NCI-H2081 (cell line): ENCODE measurements around the gene UCN2.

Experiments
- DNase-seq, 2 experiments: peaks; one replicate each; lab custom pipeline; 2025; lab: John Stamatoyannopoulos, UW

The UCN2 gene

GRCh38 chr3:48591436-48591835, 27.9 kb upstream of the UCN2 start:
- no peak for DNase-seq

GRCh38 chr3:48588230-48588629, 24.6 kb upstream of the UCN2 start:
- no peak for DNase-seq

- DNase-seq = no peak
Observed at GRCh38 chr3:48587686-48588085, 24.1 kb upstream of the UCN2 start.

- no peak for DNase-seq
Observed at GRCh38 chr3:48585411-48585810, 21.8 kb upstream of the UCN2 start.

GRCh38 chr3:48584836-48585235, 21.3 kb upstream of the UCN2 start:
- no peak for DNase-seq

GRCh38 chr3:48581621-48582481, 18.3 kb upstream of the UCN2 start:
- DNase-seq = no peak

GRCh38 chr3:48576647-48577046, 13.1 kb upstream of the UCN2 start:
- DNase-seq = no peak

GRCh38 chr3:48575366-48575765, 11.8 kb upstream of the UCN2 start:
- DNase-seq = no peak

GRCh38 chr3:48573973-48574585, 10.5 kb upstream of the UCN2 start:
- no peak for DNase-seq

- DNase-seq = no peak
Observed at GRCh38 chr3:48572517-48572916, 8.9 kb upstream of the UCN2 start.

GRCh38 chr3:48571938-48572337, 8.4 kb upstream of the UCN2 start:
- DNase-seq = no peak

- DNase-seq = no peak
Observed at GRCh38 chr3:48569808-48570450, 6.3 kb upstream of the UCN2 start.

GRCh38 chr3:48569400-48569799, 5.8 kb upstream of the UCN2 start:
- DNase-seq = no peak

GRCh38 chr3:48568476-48568875, 4.9 kb upstream of the UCN2 start:
- no peak for DNase-seq

GRCh38 chr3:48567500-48567899, 3.9 kb upstream of the UCN2 start:
- DNase-seq = no peak

- DNase-seq = no peak
Observed at GRCh38 chr3:48567090-48567489, 3.5 kb upstream of the UCN2 start.

- no peak for DNase-seq
Observed at GRCh38 chr3:48566401-48566760, 2.8 kb upstream of the UCN2 start.

- no peak for DNase-seq
Observed at GRCh38 chr3:48565591-48566400, 2.2 kb upstream of the UCN2 start.

- no peak for DNase-seq
Observed at GRCh38 chr3:48565186-48565585, 1.6 kb upstream of the UCN2 start.

- DNase-seq = no peak
Observed at GRCh38 chr3:48564667-48565066, 1.1 kb upstream of the UCN2 start.

GRCh38 chr3:48564022-48564421, 441 bp upstream of the UCN2 start:
- DNase-seq = no peak

GRCh38 chr3:48562367-48563095, 1.1 kb downstream of the UCN2 start:
- DNase-seq = no peak
